DMS53 treated with DMSO at 0.1 percent for 48 hours (cell line): ENCODE measurements around the gene CCDC169.

Experiments used
- DNase-seq: peaks from one replicate; lab custom pipeline; 2025; ENCODE audit not compliant: unreplicated experiment; lab: John Stamatoyannopoulos, UW

CCDC169 gene

DNA sequence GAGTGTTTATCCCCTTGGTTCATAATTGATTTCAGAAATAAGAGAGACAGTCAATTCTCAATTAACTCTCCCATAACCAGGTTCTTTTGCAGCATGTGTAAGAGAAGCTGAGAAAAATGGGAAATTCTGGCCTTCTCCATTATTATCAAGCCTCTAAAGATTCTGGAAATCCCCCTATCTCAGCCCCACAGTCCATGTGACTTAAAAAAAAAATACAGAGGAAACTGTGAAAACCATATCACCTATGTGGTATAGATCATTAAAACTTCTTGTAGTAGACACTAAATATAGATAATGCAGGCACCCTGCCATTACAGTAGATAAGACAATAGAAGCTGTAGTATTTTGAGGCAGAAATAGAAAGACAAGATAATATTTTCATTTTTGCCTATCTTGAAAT, 48.9 kb downstream of the CCDC169 start:
- no peak for DNase-seq

DNA sequence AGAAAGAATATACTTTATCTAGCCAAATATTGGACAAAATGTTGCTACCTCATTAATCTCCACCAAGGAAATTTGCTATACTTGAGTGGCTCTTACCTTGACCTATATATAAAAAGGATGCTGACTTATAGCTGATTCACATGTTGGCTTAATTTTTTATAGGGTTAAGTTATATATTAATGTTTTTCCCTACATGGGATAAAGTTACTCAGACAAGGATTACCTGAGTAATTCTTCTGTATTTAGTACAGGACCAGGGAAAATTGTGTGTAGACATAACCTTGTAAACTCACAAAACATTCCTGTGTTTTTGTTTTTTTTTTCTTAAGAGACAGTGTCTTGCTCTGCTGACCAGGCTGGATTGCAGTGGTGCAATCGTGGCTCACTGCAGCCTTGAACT, 52.6 kb downstream of the CCDC169 start:
- DNase-seq: no peak

DNA sequence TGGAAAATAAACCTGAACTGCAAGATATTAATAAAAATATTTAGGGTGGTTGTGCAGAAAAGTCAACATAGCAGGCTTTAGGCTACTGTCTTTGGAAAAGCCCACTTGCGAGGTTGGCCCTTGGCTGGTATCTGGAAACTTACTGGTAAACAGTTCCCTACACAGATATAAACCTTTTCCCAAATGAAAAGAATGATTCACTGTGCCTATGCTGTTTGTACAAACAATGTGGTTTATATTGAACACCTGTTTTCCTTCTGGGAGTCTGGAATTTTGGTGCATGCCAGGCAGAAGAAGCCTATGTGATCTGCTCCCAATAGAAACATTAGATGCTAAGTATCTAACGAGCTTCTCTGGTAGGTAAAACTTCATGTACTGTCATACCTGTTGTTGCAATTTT, 53.5 kb downstream of the CCDC169 start:
- no peak for DNase-seq

DNA sequence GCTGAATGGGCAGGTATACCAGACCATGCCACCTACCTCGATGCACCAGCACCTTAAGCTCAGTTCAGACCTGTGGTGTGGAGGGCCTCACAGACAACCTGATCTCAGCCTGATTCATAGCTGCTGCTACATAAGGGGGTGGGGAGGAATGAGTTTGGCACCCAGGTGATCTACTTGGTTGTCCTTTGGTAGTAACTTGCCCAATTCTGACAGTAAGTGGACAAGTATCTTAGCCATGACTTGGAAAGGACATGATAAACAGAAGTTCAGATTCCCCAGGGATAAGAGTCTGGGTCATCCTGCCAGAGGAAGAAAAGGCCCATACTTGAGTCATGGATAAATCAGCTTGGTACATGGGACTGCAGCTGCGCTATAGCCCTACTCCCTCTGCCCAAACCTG, 54.9 kb downstream of the CCDC169 start:
- DNase-seq: no peak

DNA sequence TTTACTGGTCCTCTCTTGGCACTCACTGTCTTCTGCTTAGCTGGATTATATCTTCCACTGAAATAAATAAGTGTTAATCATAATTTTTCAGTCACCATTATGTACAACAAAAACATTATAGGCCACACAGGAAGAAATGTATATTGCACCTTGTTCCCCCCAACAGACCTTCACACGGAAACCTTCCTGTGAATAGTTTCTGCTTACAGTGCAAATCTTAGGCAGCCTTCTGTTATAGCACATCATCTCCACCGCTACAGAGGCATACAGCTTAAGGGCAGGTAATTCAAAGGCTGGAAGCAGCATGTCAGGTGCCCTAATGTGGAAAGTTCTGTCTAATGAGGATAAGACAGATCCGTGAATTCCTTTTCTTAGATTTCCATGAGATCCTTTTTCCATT, 66.4 kb downstream of the CCDC169 start:
- no peak for DNase-seq

DNA sequence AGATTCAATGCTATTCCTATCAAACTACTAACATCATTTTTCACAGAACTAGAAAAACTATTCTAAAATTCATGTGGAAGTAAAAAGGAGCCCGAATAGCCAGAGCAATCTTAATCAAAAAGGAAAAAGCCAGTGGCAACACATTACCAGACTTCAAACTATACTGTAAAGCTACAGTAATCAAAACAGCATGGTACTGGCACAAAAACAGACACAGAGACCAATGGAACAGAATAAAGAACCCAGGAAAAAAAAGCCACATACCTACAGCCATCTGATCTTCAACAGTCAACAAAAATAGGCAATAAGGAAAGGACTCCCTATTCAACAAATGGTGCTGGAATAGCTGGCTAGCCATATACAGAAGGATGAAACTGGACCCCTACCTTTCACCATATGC, 72.9 kb downstream of the CCDC169 start:
- no peak for DNase-seq

DNA sequence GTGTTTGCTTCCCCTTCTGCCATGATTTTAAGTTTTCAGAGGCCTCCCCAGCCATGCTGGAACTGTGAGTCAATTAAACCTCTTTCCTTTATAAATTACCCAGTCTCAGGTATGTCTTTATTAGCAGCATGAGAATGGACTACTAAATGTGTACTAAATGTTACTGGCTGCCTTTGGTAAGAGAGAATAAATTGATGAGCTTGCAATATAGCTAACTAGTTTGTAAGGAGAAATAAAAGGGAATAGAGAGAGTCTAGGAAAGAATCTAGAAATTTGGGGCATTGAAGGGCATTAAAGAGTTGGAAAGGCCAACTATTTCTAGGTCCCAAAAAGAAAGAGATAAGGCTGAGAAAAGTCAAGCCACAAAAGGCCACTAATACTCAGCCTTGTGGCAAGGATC, 77.7 kb downstream of the CCDC169 start:
- DNase-seq: no peak

DNA sequence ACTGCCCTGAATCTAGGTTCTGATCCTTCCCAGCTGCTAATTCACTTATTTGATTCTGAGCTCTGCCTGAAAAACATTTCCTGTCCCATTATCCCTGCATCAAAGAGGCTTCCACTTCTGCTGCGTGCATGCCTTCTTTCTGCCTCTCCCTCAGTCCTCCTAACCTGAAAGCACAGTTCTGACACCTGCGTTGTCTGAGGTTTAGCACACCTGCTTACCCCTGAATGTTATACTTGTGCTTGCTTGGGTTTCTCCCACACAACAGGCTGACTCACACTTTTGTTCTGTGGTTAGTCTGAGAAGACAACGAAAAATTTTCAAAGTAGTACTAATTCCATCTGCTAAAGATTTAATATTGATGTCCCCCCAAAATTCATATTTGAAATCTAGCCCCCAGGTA, 80.2 kb downstream of the CCDC169 start:
- no peak for DNase-seq

DNA sequence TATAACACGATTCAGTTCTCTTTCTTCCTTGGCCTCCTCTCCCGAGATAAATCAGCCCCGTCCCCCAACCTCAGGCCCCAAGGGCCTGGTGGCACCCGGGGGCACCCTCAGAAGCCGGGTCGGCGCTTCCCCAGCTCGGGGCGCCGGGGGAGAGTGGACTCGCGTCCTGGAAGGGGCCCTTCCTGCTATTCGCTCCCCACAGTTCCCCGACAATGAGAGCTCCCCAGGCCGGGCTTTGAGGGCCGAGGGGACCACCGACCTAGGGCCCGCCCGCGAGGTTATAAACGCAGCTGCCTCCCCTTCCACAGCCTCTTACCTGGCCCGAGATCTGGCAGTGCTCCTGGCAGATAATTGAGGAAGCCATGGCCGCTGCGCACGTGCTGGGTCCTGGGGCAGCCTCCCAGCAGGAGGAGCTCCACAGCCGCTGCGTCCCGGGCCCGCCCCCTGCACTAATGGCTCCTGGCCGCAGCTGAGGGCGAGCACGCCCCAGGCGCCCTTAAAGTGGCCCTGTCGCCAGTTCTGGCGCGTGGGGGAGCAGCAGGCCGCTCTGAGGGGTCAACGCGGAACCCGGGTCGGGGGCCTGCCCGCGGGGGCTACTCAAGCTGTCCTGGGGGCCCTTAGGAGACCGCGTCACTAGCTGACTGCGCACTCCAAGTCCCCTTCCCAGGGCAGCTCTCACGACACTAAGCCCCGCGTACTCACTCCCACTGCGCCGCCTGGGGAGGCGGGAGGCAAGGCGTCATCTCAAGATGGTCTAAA, 83.3 kb downstream of the CCDC169 start, which contains the start of gene SOHLH2:
SOHLH2 (minus strand) TSS at position 394 of the 759 bp plus-strand sequence; CDS start at position 364, 30 bp downstream.
- DNase-seq: no peak

DNA sequence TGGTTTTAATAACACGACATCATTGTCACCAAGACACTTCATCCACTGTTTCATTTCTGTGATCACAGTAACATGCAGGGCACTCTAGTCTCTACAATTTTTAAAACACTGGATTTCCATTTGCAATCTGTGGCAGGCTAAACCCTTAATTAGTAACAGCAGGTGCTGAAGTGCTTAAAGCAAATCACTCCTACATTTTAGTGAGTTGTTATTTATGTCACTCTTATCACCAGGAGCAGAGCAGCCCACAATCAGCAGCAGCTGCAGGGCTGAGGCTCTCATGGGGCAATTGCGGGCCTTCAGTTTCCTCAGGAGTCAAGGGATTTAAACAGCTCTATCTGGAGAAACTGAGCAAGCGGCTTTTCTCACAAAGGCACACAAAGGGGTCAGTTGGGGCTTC, 84.8 kb downstream of the CCDC169 start:
- DNase-seq: no peak

DNA sequence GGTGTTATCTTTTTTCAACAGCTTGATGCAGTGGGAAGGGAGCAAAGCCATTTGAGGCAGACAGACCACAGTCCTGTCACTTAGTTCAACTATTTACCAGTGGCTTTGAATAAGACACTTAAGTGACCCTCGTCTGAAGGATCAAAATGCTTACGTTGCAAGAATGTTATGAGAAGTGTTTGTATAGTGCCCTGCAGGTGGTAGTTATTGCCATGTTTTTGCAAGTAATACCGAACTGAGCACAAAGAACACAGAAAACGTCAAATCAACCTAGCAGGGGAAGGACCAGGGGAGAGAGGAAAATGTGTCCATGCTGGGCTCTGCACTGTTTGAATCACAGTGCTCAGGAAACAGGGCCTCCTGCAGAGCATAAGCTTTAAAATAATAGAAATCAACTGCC, 86.0 kb downstream of the CCDC169 start:
- DNase-seq: peak; percentile 10

DNA sequence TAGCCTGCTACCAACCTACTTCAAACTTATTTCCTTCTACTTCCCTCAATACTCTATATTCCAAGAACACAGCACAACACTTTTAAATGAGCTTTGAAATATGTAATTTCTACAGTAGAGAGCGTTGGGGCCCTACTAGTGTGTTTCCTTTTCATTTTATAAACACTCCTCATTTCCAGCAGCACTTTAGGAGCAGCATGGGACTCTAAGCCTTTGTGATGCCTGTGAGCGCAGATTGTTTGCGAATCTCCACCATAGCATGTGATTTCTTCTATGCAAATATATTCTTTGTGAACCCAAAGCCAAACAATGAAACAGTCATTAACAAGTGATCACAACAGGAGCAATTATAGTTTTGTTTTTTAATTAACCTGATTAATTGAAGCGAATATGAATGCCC, 86.9 kb downstream of the CCDC169 start:
- DNase-seq: no peak

DNA sequence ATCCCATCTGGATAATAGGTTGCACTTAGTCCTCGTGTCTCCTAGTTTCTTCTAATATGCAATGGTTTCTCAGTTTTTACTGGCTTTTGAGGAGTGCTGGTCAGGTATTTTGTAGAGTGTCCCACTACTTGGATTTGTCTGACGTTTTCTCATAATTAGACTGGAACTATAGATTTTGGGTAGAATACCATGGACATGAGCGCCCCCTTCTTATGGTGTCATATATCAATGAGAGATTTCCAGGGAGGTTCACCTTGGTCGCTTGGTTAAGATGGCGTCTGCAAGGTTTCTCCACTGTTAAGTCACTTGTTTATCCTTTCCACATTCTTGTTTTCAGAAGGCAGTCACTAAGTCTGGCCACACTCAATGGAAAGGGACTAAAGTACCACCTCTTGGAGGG, 89.9 kb downstream of the CCDC169 start:
- DNase-seq: no peak

DNA sequence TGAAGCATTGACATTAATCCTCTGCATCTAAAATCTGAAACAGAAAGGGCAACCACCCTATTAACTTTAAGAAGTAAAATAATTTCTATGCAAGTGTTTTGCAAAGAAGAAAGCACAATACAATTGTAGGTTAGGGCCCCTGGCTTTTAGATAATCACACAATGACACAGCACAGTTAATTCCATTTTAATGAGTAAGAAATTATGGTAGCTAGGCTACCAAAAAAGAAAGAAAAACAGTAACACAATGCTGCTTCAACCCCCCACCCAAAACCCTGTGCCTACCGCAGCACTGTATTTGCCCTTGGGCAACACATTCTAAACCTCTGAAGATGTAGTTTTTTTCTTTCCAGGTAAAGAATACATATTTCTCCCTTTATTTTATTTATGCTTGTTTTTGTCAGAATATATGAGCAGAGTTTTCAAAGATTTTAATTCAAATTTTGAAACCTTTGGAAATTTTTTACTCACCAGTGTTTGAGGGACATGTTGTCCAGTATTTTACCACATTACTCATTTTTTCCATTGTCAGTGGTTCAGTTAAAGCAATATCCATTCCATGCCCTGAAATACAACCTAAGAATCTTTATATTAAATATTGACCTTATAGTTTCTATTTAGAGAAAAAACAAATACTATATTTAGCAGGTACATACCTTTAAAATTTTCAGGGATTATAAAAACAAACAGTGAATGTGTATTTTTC, 104.3 kb downstream of the CCDC169 start:
- DNase-seq: no peak

DNA sequence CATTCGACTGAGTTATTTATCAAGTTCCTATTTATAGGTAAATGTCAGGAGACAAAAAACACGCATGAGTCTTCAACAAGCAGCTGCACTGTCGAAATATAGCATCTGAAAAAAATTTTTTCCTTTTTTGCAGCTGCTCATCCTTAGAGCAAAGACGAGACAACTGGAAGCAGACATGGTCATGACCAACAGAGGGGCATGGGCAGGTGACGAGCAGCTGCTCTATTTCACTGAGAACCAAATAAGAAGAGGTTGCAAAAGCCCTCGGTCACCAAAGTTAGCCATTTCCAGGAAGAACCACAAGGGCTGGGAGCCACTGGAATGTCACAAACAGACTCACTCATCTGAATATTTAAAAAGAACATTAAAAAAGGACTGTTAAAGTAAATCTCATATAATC, 105.4 kb downstream of the CCDC169 start:
- DNase-seq: no peak

DNA sequence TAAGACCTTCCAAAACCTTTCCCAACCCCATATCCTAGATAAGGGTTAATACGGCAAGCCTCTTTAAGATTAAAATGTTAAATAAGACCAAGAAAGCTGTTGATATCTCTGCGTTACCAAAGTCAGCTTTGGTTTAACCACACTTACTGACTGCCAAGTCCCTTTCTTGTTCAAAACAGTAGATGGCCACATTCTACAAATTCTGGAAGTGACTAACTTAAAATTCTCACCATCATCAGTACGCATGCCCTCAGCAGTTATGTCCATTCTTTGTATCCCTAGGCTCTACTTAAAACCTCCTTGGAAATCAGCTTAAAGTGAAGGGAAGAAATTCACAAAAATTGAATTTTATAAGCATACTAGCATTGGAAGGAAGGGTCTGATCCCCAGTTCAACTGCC, 106.8 kb downstream of the CCDC169 start:
- no peak for DNase-seq

DNA sequence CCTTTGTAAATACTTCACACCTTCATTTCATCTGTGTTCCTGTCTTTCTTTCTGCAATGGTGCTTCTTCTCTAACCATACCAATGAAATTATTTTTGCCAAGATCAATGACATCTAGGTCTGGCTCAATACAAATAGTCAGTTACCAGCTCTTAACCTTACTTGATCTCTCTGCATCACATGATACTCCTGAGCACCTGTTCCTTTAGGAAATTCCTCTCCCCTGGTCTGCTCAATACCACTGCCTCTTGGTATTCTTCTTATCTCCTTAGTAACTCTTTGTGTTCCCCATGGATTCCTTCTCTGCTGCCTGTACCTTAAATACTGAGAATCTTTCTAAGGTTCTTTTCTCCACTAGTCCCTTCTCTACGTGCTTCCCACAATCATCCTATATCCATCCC, 109.2 kb downstream of the CCDC169 start:
- DNase-seq: no peak

DNA sequence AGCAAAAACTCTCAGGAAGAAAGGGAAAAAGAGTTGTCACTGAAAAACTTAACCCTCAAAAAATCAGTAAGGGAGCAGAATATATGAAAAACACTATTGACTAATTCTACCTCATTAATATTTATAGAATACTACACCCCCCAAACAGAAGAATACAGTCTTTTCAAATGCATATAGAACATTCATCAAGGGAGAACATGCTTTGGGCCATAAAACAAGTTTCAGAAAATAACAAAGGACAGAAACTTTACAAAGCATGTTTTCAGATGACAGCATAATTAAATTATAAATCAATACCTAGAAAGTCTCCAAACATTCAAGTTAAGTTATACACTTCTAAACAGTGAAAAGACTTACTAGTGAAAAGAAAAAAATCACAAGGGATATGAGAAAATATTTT, 113.7 kb downstream of the CCDC169 start:
- no peak for DNase-seq
